AG04450 (cell line): Measurements from ENCODE around the gene SAMD4A. TPM values are rescaled to one million over a fixed set of nuclear protein-coding genes. Genes with fewer than 3 reads are reported as not detected.
A peak's percentile ranks its signal among the peaks of the same experiment; 100 is the strongest.

Experiments used
- CTCF ChIA-PET: fragments of 300-600, 350-600 bp; formaldehyde crosslinking; extraction: SDS; loops from one replicate; lab custom pipeline; 2022; ENCODE audit warnings: antibody characterized with exemption, inconsistent platforms; lab: Charles Lee
- POLR2A ChIA-PET: fragments of 350-600 bp; formaldehyde crosslinking; extraction: SDS; loops from one replicate; lab custom pipeline; 2021; ENCODE audit warnings: antibody characterized with exemption, inconsistent platforms; lab: Yijun Ruan, JAX
- DNase-seq: peaks from one replicate; pipeline ENCODE4 v3.0.0-alpha.2; 2011; ENCODE audit warnings: low read depth, low spot score
- H3K27ac ChIP-seq: one replicate; pipeline ENCODE4 v1.5.1; 2012; ENCODE audit warnings: low read depth, low read length, control low read depth
- H3K27me3 ChIP-seq: one replicate; pipeline ENCODE4 v1.6.0; 2012; ENCODE audit warnings: low read length; ENCODE audit not compliant: control insufficient read depth, insufficient read depth
- H3K4me3 ChIP-seq: 2 replicates; pipeline ENCODE4 v1.5.1; 2011; ENCODE audit warnings: mild to moderate bottlenecking, low read depth, low read length, control low read depth
- H3K9me3 ChIP-seq: 2 replicates; pipeline ENCODE4 v1.5.1; 2012; ENCODE audit warnings: low read length; ENCODE audit not compliant: control insufficient read depth, insufficient read depth
- CTCF ChIP-seq: IDR thresholded peaks from 2 replicates; pipeline ENCODE4 v1.5.1; 2011; ENCODE audit warnings: low read depth, low read length, control low read depth, inconsistent platforms
- polyA plus RNA-seq: library from polyadenylated mRNA; depleted of rRNA; stranded (reverse); fragments of >200 nt; gene quantifications from 2 replicates; pipeline ENCODE4 v1.2.3, GENCODE V29; 2011

The SAMD4A gene
- polyA plus RNA-seq, 1 experiment = 12.7 TPM

GRCh38 chr14:54649056-54649455 lies 82.1 kb downstream of the SAMD4A start:
- no peaks in the 10 kb centered on the region for H3K27me3 ChIP-seq
- DNase-seq = no peak
- TF ChIP-seq CTCF = no peak
- H3K4me3 ChIP-seq = no peak overlapping the region
- ChIA-PET POLR2A (no interaction called here), CTCF (interaction anchor here (0.9 kb wide), 1 partner anchor 42 kb away, joined by 6 read pairs; no protein-coding TSS in a partner anchor)
- no peak overlapping the region for H3K27ac ChIP-seq
- H3K9me3 ChIP-seq = no peaks in the 10 kb centered on the region

- Histone ChIP-seq H3K27me3 (no peaks in the 10 kb centered on the region), H3K27ac (peak overlapping the region; percentile 54), H3K9me3 (no peaks in the 10 kb centered on the region), H3K4me3 (no peak overlapping the region)
- no peak for DNase-seq
- CTCF ChIA-PET = interaction anchor here (0.6 to 1.0 kb wide), 3 partner anchors 19 to 122 kb away, joined by 3 to 5 read pairs (median 4); no protein-coding TSS in a partner anchor
- no peak for TF ChIP-seq CTCF
- POLR2A ChIA-PET = interaction anchor here (0.7 to 1.1 kb wide), 2 partner anchors 82 to 84 kb away, joined by 3 to 6 read pairs; partner anchors contain the start of gene SAMD4A
Measured at GRCh38 chr14:54650331-54650958, 83.5 kb downstream of the SAMD4A start.

GRCh38 chr14:54650959-54651351 lies 84.0 kb downstream of the SAMD4A start:
- Histone ChIP-seq H3K4me3 (no peak overlapping the region), H3K27ac (peak overlapping the region; percentile 54), H3K9me3 (no peaks in the 10 kb centered on the region), H3K27me3 (no peaks in the 10 kb centered on the region)
- no peak for DNase-seq
- ChIA-PET POLR2A (interaction anchor here (0.7 to 1.1 kb wide), 2 partner anchors 83 to 85 kb away, joined by 3 to 6 read pairs; partner anchors contain the start of gene SAMD4A), CTCF (interaction anchor here (0.6 to 1.0 kb wide), 3 partner anchors 18 to 122 kb away, joined by 3 to 5 read pairs (median 4); no protein-coding TSS in a partner anchor)
- no peak for TF ChIP-seq CTCF

- Histone ChIP-seq H3K27ac (peak overlapping the region; percentile 72), H3K9me3 (no peaks in the 10 kb centered on the region), H3K27me3 (no peaks in the 10 kb centered on the region), H3K4me3 (peak overlapping the region; percentile 1; the same call in 1 of the 2 replicates)
- ChIA-PET CTCF (interaction anchor here (0.6 to 0.9 kb wide), 2 partner anchors 48 to 121 kb away, joined by 3 read pairs; no protein-coding TSS in a partner anchor), POLR2A (interaction anchor here (0.9 to 3.3 kb wide), 7 partner anchors 18 to 84 kb away, joined by 3 to 27 read pairs (median 6); partner anchors contain the start of gene SAMD4A)
- DNase-seq = no peak
- TF ChIP-seq CTCF = no peak
Measured at GRCh38 chr14:54651649-54652048, 84.7 kb downstream of the SAMD4A start.

- no peak for TF ChIP-seq CTCF
- H3K9me3 ChIP-seq = no peaks in the 10 kb centered on the region
- peak overlapping the region; percentile 95 for H3K27ac ChIP-seq
- POLR2A ChIA-PET = interaction anchor here (0.5 to 3.3 kb wide), 11 partner anchors 18 to 400 kb away, joined by 3 to 27 read pairs (median 5); partner anchors contain the start of genes MAPK1IP1L and SAMD4A
- DNase-seq = peak; percentile 99
- peak overlapping the region; percentile 47 for H3K4me3 ChIP-seq
- no peaks in the 10 kb centered on the region for H3K27me3 ChIP-seq
- CTCF ChIA-PET = interaction anchor here (0.6 to 0.9 kb wide), 4 partner anchors 10 to 121 kb away, joined by 3 read pairs; no protein-coding TSS in a partner anchor
Measured at GRCh38 chr14:54652188-54652587, 85.3 kb downstream of the SAMD4A start.
